AG09309 (cell line): Measurements from ENCODE around the gene SNX24.
"Not testable (repeated sequence)": the region's sequence is repeated elsewhere in the genome, so short reads cannot be mapped to it uniquely, and the experiment has no call there.

Experiments used
- DNase-seq: peaks from one replicate; pipeline ENCODE4 v3.0.0-alpha.2; 2010; ENCODE audit warnings: low read depth
- H3K4me3 ChIP-seq: 2 replicates; pipeline ENCODE4 v1.5.1; 2011; ENCODE audit warnings: mild to moderate bottlenecking, low read depth, low read length, moderate library complexity; ENCODE audit not compliant: control insufficient read depth
- TF ChIP-seq, protein P1 (sequence below): IDR thresholded peaks from 2 replicates; pipeline ENCODE4 v1.5.1; 2011; ENCODE audit warnings: mild to moderate bottlenecking, low read depth, low read length, inconsistent platforms; ENCODE audit not compliant: insufficient read depth, control insufficient read depth; ENCODE audit errors: missing control alignments

The SNX24 gene

DNA sequence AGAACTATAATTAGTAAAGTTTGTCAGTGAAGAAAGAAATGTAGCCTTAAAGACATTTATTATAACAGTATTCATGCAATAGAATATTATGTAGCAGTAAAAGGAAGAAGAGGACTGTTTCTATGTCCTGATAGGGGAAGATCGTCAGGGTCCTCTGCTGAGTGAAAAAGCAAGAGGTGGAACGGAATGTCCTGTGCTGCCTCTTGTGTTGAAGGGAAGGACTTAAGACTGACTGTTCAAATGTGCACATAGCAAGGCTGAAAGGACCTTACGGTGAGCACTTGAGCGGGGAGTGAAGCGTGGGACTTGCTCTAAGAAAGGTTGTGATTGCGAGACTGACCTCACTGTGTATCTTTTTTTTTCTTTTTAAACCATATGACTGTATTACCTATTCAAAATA lies 63.2 kb downstream of the SNX24 start:
- no peak overlapping the region for H3K4me3 ChIP-seq
- TF ChIP-seq, protein P1, sequence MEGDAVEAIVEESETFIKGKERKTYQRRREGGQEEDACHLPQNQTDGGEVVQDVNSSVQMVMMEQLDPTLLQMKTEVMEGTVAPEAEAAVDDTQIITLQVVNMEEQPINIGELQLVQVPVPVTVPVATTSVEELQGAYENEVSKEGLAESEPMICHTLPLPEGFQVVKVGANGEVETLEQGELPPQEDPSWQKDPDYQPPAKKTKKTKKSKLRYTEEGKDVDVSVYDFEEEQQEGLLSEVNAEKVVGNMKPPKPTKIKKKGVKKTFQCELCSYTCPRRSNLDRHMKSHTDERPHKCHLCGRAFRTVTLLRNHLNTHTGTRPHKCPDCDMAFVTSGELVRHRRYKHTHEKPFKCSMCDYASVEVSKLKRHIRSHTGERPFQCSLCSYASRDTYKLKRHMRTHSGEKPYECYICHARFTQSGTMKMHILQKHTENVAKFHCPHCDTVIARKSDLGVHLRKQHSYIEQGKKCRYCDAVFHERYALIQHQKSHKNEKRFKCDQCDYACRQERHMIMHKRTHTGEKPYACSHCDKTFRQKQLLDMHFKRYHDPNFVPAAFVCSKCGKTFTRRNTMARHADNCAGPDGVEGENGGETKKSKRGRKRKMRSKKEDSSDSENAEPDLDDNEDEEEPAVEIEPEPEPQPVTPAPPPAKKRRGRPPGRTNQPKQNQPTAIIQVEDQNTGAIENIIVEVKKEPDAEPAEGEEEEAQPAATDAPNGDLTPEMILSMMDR = no peak
- no peak for DNase-seq

DNA sequence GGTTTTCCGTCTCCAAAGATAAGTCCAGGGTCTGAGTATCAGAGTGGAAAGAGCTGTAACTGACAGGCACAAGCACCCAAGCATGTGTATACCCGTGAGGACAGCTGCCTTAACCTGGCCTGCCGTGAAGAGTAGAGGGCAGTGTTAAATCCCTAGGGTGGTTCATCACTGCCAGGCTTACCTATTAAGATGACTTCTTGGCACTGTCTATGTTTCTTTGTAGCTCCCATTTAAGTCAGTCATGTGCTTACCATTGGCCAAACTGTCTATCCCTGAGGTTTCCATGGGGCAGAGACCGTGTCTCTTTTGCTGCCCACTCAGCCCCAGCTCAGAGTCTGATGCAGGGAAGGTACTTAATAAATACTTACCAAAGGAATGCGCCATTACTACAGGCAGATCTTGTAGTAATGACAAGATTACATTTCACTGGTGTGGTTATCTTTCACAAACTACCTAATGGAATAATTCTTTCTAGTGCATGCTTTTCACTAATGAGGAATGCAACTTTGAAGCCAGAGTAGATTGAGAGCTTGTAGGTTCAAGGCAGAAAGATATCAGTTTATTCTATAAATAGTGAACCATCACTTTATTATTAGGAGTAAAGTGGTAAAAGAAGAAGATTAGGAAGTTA lies 64.2 kb downstream of the SNX24 start:
- no peak overlapping the region for H3K4me3 ChIP-seq
- TF ChIP-seq, protein P1 = no peak
- no peak for DNase-seq

DNA sequence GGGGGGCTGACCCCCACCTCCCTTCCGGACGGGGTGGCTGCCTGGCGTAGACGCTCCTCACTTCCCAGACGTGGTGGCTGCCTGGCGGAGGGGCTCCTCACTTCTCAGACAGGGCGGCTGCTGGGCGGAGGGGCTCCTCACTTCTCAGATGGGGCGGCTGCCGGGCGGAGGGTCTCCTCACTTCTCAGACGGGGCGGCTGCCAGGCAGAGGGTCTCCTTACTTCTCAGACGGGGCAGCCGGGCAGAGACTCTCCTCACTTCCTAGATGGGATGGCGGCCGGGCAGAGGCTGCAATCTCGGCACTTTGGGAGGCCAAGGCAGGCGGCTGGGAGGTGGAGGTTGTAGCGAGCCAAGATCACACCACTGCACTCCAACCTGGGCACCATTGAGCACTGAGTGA lies 68.0 kb downstream of the SNX24 start:
- H3K4me3 ChIP-seq, DNase-seq: not testable (repeated sequence)

DNA sequence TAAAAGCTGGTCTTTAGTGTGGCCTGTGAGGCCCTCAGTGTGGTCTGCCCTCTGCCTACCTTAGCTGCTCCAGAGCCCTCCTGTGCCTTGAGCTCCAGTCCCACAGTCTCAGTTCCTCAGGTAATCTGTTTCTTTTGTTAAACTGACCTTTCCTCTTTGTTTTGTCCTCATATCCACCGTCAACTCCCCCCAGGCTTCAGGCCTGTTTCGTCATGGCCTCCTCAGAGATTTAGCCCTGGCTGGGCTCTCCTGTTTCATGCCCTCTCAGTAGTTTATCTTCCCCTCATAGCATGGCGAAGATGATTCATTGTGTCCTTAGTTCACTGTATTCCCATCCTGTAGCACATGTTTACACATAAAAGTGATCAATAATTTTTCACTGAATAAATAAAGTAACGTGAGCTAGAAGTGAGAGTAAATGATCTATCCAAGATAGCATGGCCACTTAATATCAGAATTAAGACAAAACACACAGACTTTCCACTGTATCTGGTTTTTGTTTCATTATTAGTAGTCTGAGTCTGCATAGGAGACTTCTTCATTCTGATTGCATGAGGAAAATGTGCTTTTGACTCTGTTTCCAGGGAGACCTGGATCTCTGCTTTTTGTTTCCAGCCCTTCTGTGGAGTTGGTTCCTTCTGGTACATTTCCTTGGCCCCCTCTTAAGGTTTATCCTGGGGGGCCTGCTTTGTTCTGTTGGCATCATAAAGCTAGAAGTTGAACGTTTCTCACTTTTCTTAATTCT lies 70.5 kb downstream of the SNX24 start:
- H3K4me3 ChIP-seq = no peak overlapping the region
- DNase-seq = no peak
- TF ChIP-seq, protein P1 = no peak

DNA sequence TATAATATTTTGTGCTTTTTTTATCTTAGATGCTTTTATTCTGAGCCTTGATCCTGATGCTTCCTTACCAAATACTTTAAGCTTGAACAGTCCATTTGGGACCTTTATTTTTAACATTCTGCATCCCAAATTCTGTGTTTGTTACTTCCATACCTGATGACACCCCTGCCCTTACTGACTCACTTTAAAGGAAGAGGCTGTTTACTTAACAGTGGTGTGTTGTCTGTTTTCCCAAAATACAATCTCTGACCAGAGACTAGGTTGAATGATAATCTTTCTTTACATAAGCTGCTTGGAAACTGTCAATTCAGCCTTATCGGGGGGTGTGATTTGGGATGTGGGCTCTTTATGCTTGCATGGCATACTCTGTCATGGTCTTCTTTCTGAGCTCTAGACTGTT lies 71.1 kb downstream of the SNX24 start:
- TF ChIP-seq, protein P1 = no peak
- H3K4me3 ChIP-seq = no peak overlapping the region
- no peak for DNase-seq

DNA sequence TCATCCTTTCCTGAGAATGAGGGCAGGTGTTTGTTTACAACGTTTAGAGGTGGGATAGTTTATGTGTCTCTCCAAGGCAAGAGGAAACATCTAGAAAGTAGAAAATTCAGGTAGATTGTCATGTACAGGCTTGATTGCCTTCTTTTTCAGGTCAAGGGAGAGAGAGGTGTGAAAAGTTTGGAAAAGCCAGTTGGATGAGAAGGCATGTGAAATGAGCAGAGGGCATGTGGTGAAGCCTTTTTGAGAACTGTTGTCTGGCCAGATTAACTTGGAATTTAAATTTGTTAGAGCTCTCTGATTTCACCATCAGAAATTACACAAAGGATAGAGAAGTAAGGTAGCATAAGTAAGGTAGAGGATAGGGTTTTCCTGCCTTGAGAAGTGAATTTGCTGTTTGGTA lies 74.6 kb downstream of the SNX24 start:
- no peak overlapping the region for H3K4me3 ChIP-seq
- DNase-seq = no peak
- TF ChIP-seq, protein P1 = no peak

DNA sequence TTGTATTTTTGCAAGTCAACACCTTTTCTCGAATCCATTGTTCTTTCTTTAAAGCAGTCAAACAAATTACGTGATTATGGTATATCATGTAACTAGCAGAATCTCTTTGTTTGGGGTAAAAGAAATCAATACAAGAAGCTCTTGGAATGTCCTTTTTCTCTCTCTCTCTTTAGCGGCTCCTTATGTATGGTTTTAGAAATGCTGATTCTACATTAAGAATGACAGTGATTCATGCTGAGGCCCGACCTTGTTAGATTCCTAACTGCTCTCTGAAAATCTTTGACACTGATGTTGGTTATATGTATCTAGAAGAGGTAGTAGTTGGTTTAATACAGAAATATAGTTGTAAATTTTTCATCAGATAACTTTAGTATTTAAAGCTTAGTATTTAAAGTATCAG lies 76.4 kb downstream of the SNX24 start:
- DNase-seq = peak; percentile 2
- TF ChIP-seq, protein P1 = no peak
- H3K4me3 ChIP-seq = no peak overlapping the region
